ENCODE data around the gene CGNL1. TPM values are rescaled to one million over a fixed set of nuclear protein-coding genes. Genes with fewer than 3 reads are reported as not detected.

The CGNL1 gene
- total and polyA plus RNA-seq, 7 donors = 0.69 to 7.2 (median 2.4) TPM

DNA sequence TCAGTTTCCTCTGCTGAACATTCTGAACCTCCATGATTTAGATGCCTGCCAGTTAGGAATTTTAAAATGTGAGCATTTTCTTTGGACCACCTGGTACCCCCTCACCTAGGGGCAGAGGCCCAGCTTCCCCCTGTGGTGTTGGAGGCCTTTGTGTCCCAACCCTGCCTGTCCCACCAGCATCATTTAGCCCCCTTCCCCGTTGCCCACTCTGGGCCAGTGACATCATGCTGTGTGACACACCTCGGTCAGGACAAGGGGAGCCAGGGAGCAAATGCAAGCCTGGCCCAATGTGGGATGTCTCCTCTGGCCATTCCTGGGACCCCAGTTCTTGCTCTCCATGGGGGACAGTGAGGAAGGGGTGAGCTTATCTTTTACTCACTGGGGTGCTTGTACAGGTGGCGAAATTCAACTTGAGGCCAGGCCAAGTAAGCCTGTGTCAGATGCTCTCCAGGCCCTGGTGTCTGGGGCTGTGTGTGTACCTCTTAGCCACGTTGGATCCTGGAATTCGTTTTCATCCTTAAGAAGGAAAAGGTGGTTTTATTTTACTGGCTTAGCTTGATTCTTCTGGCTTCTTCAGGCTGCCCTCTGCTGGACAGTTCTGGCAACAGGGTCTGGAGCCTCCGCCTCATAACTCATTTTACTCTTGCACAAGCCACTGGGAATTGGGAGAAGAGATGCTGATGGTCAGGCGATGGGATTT is 165.7 kb downstream of the CGNL1 start:
- Histone ChIP-seq H3K4me3 (no peak overlapping the region), H3K9me3 (no peaks in the 10 kb centered on the region), H3K4me1 (peaks cover 0 to 10% (median 8%) of the 10 kb centered on the region in 4 donors), H3K27me3 (peaks cover 0 to 23% (median 0%) of the 10 kb centered on the region in 3 donors), H3K27ac (no peak overlapping the region), H3K36me3 (no peaks in the 10 kb centered on the region)
- DNase-seq = peak; percentile 77
- TF ChIP-seq, protein P1, sequence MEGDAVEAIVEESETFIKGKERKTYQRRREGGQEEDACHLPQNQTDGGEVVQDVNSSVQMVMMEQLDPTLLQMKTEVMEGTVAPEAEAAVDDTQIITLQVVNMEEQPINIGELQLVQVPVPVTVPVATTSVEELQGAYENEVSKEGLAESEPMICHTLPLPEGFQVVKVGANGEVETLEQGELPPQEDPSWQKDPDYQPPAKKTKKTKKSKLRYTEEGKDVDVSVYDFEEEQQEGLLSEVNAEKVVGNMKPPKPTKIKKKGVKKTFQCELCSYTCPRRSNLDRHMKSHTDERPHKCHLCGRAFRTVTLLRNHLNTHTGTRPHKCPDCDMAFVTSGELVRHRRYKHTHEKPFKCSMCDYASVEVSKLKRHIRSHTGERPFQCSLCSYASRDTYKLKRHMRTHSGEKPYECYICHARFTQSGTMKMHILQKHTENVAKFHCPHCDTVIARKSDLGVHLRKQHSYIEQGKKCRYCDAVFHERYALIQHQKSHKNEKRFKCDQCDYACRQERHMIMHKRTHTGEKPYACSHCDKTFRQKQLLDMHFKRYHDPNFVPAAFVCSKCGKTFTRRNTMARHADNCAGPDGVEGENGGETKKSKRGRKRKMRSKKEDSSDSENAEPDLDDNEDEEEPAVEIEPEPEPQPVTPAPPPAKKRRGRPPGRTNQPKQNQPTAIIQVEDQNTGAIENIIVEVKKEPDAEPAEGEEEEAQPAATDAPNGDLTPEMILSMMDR (IDR thresholded peaks at IDR 0.05) = peak; percentile 39 to 70 (median 62)
- TF ChIP-seq POLR2AphosphoS5 (IDR thresholded peaks at IDR 0.05) = no peak
- 42 to 52% methylated on average over 7 of the region's 7 CpGs for WGBS, 2 donors
- intact Hi-C loops (cut with DNase I) = no loop called here

DNA sequence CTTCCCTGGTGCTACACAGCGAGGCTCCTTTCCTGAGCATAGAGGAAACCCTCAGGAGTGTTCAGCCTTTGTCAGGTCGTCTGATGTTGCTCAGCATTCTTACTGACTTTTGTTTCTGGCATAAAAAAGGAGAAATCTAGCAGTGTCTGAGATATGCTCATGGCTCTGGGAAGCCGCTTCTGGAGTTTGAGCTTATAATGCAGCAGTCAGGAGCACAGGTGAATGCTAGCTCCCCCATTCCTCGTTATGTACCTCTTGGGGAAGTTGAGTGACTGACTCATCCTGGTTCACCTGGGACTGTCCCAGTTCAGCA is 166.2 kb downstream of the CGNL1 start:
- DNase-seq = no peak
- H3K27ac ChIP-seq = no peak overlapping the region
- H3K36me3 ChIP-seq = no peaks in the 10 kb centered on the region
- no peaks in the 10 kb centered on the region for H3K9me3 ChIP-seq
- peaks cover 0 to 10% (median 8%) of the 10 kb centered on the region in 4 donors for H3K4me1 ChIP-seq
- TF ChIP-seq POLR2AphosphoS5 (IDR thresholded peaks at IDR 0.05) (no peak), EP300 (IDR thresholded peaks at IDR 0.05) (no peak), POLR2A (IDR thresholded peaks at IDR 0.05) (no peak)
- TF ChIP-seq, protein P1 (IDR thresholded peaks at IDR 0.05) = no peak
- intact Hi-C loops (cut with DNase I) = no loop called here
- WGBS, 2 donors = 11 to 26% methylated on average over 4 of the region's 4 CpGs
- peaks cover 0 to 23% (median 0%) of the 10 kb centered on the region in 3 donors for H3K27me3 ChIP-seq
- H3K4me3 ChIP-seq = no peak overlapping the region

DNA sequence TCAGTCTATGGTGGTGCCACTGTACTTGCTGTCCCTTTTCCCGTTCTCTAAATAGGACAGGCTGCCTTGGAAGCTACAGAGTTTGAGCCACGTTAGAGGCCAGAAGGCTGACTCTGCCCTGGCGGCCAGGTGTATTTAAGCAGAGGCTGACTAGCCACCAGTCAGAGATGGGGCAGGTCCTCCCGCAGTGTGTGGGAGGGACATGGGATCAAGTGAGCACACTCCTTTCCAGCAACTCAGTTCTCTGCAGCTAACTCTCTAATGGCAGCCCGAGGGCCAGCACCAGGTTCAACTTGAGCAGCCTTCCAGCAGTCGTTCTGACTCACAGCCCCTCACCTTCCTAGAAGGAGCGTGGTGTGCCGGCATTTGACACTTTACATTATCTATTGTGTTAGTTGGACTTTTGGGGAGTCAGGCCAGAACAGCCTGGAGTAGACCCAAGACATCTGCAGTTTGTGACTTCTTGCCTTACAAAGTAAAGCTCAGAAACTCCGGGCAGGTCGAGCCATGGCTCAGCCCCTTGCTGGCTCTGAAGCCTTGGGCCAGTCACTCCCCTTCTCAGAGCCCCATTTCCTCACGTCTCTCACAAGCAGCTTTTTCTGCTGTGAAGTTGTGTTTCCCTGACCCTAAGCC is 168.7 kb downstream of the CGNL1 start:
- intact Hi-C loops (cut with DNase I) = no loop called here
- WGBS, 2 donors = 91 to 94% methylated on average over 11 of the region's 11 CpGs
- DNase-seq = no peak
- Histone ChIP-seq H3K36me3 (no peaks in the 10 kb centered on the region), H3K4me3 (no peak overlapping the region), H3K27me3 (peaks cover 0 to 23% (median 0%) of the 10 kb centered on the region in 3 donors), H3K27ac (no peak overlapping the region), H3K9me3 (no peaks in the 10 kb centered on the region), H3K4me1 (peaks cover 0 to 10% (median 8%) of the 10 kb centered on the region in 4 donors)
- TF ChIP-seq, protein P1 (IDR thresholded peaks at IDR 0.05) = no peak
- TF ChIP-seq EP300 (IDR thresholded peaks at IDR 0.05) (no peak), POLR2A (IDR thresholded peaks at IDR 0.05) (no peak), POLR2AphosphoS5 (IDR thresholded peaks at IDR 0.05) (no peak)

DNA sequence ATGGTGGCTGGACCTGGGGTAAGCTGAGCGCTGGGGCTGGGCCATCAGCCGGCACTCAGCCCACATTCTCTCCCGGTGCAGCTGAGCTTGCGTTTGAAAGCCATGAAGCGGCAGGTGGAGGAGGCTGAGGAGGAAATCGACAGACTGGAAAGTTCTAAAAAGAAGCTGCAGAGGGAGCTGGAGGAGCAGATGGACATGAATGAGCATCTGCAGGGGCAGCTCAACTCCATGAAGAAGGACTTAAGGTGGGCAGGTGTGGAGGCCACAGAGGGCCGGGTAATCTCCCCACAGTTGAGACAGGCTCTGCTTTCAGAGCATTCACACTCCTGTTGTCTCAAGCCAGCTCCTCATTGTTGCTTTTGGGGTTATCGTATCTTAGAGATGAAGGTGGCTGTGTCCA is 169.7 kb downstream of the CGNL1 start:
- Histone ChIP-seq H3K27me3 (peaks cover 0 to 17% (median 0%) of the 10 kb centered on the region in 3 donors), H3K4me3 (no peak overlapping the region), H3K27ac (no peak overlapping the region), H3K4me1 (peaks cover 0 to 10% (median 8%) of the 10 kb centered on the region in 4 donors), H3K9me3 (no peaks in the 10 kb centered on the region), H3K36me3 (no peaks in the 10 kb centered on the region)
- TF ChIP-seq, protein P1 (IDR thresholded peaks at IDR 0.05) = no peak
- TF ChIP-seq POLR2AphosphoS5 (IDR thresholded peaks at IDR 0.05) = no peak
- TF ChIP-seq EP300 (IDR thresholded peaks at IDR 0.05) = no peak
- TF ChIP-seq POLR2A (IDR thresholded peaks at IDR 0.05) = no peak
- DNase-seq = no peak
- intact Hi-C loops (cut with DNase I) = no loop called here
- WGBS, 2 donors = 88 to 93% methylated on average over 8 of the region's 8 CpGs
